HL-60 (cell line): ENCODE results near the gene APEH.

Experiments
- DNase-seq, 2 experiments: peaks; one replicate each; pipeline ENCODE4 v3.0.0-alpha.2; 2010 to 2020; ENCODE audit warnings: low read depth in 1 of 2, low spot score in 1 of 2
- H3K27ac ChIP-seq: fragments of 250-450 bp; sonication (Bioruptor Pico); replicated peaks from 2 replicates; pipeline ENCODE4 v1.5.1; 2020; ENCODE audit warnings: mild to moderate bottlenecking, moderate library complexity
- H3K27me3 ChIP-seq: fragments of 250-450 bp; sonication (Bioruptor Pico); 2 replicates; pipeline ENCODE4 v1.5.1; 2021; ENCODE audit warnings: mild to moderate bottlenecking, moderate library complexity; ENCODE audit not compliant: insufficient read depth, poor library complexity, severe bottlenecking
- H3K4me3 ChIP-seq: replicated peaks from 2 replicates; pipeline ENCODE4 v1.5.1; 2011; ENCODE audit warnings: mild to moderate bottlenecking, control low read depth, low read length; ENCODE audit not compliant: insufficient read depth
- CTCF ChIP-seq: IDR thresholded peaks from one replicate; pipeline ENCODE4 v1.5.1; 2011; ENCODE audit warnings: low read length, control low read depth, inconsistent platforms; ENCODE audit not compliant: insufficient read depth
- GABPA ChIP-seq: IDR thresholded peaks from 2 replicates; pipeline ENCODE4 v1.6.1; 2012; ENCODE audit warnings: low read depth
- POLR2AphosphoS5 ChIP-seq: IDR thresholded peaks from 2 replicates; pipeline ENCODE4 v1.6.1; 2012; ENCODE audit warnings: low read depth
- REST ChIP-seq: IDR thresholded peaks from 2 replicates; pipeline ENCODE4 v1.6.1; 2012; ENCODE audit warnings: low read depth; ENCODE audit not compliant: insufficient replicate concordance
- SPI1 ChIP-seq: IDR thresholded peaks from 2 replicates; pipeline ENCODE4 v1.6.1; 2012; ENCODE audit warnings: low read depth, mild to moderate bottlenecking, borderline replicate concordance

APEH gene

GRCh38 chr3:49717211-49717958 is 43.2 kb downstream of the APEH start:
- DNase-seq = no peak
- TF ChIP-seq GABPA = no peak
- no peak for TF ChIP-seq REST
- TF ChIP-seq POLR2AphosphoS5 = peak; percentile 33; the same call in 1 of the 2 replicates
- Histone ChIP-seq H3K27me3 (no peaks in the 10 kb centered on the region), H3K27ac (no peak overlapping the region), H3K4me3 (no peak overlapping the region)

- TF ChIP-seq CTCF (no peak), GABPA (no peak), POLR2AphosphoS5 (no peak; the same call in 1 of the 2 replicates), SPI1 (no peak), REST (no peak)
- Histone ChIP-seq H3K4me3 (no peak overlapping the region), H3K27me3 (no peaks in the 10 kb centered on the region), H3K27ac (no peak overlapping the region)
- DNase-seq = no peak
Observed at GRCh38 chr3:49717959-49718857, 44.1 kb downstream of the APEH start.

GRCh38 chr3:49718858-49719213 is 44.7 kb downstream of the APEH start:
- TF ChIP-seq SPI1 (no peak), REST (no peak), CTCF (no peak), GABPA (no peak)
- no peak for DNase-seq
- Histone ChIP-seq H3K27ac (no peak overlapping the region), H3K4me3 (no peak overlapping the region), H3K27me3 (no peaks in the 10 kb centered on the region)
